H1 (cell line): Measurements from ENCODE around the gene TMEM165. TPM values are rescaled to one million over a fixed set of nuclear protein-coding genes. Genes with fewer than 3 reads are reported as not detected.

Experiments
- BCL11A ChIP-seq, 2 experiments: IDR thresholded peaks; one replicate each; pipeline ENCODE4 v1.6.1; 2011; ENCODE audit warnings: low read depth in 2 of 2, low read length in 2 of 2, mild to moderate bottlenecking in 2 of 2
- EGR1 ChIP-seq: IDR thresholded peaks from 2 replicates; pipeline ENCODE4 v1.6.1; 2011; ENCODE audit warnings: low read depth, low read length, borderline replicate concordance
- EZH2 ChIP-seq: fragments of 200-600 bp; sonication (generic); IDR thresholded peaks from 2 replicates; pipeline ENCODE4 v1.7.1; 2012; ENCODE audit warnings: low read depth, mild to moderate bottlenecking, moderate library complexity, low read length, inconsistent platforms; ENCODE audit not compliant: severe bottlenecking
- GTF2F1 ChIP-seq: IDR thresholded peaks from 2 replicates; pipeline ENCODE4 v1.6.1; 2012; ENCODE audit warnings: low read depth, low read length, improper control_type of control experiment, borderline replicate concordance
- JUND ChIP-seq: IDR thresholded peaks from 2 replicates; pipeline ENCODE4 v1.6.1; 2011; ENCODE audit warnings: mild to moderate bottlenecking, improper control_type of control experiment, low read length
- SAP30 ChIP-seq: fragments of 300-600 bp; sonication (generic); IDR thresholded peaks from 2 replicates; pipeline ENCODE4 v1.7.1; 2012; ENCODE audit warnings: low read length, moderate library complexity, mild to moderate bottlenecking, inconsistent platforms; ENCODE audit not compliant: insufficient read depth, insufficient replicate concordance
- SUZ12 ChIP-seq: fragments of 200-600 bp; sonication (generic); IDR thresholded peaks from 2 replicates; pipeline ENCODE4 v1.6.1; 2012; ENCODE audit warnings: mild to moderate bottlenecking, inconsistent platforms, low read length, moderate library complexity, mixed read lengths
- USF2 ChIP-seq: IDR thresholded peaks from 2 replicates; pipeline ENCODE4 v1.6.1; 2011; ENCODE audit warnings: low read length, improper control_type of control experiment
- polyA plus RNA-seq, 7 experiments: library from polyadenylated mRNA; depleted of rRNA in 3 of 7; stranded (reverse) in 5 of 7; unstranded in 2 of 7; fragments of >200 nt in 5 of 7; fragments of 200-250 nt in 2 of 7; gene quantifications; 1 replicate in 5 of 7; 2 replicates in 1 of 7; 4 replicates in 1 of 7; pipeline versions ENCODE4 v1.2.1 to v1.2.3, GENCODE V29; 2011 to 2013; ENCODE audit warnings: missing spikeins in 2 of 7, mixed read lengths in 2 of 7
- total RNA-seq: library from RNA; stranded (reverse); fragmentation: NEBNext Ultra II Directional; extraction: Animal tissue kit (Norgen Biotek cat#: 25700); gene quantifications from 2 replicates; pipeline ENCODE4 v1.2.1, GENCODE V29; 2021
- TF ChIP-seq, protein P1 (sequence below): fragments of 300-600 bp; sonication (generic); IDR thresholded peaks from 2 replicates; pipeline ENCODE4 v1.7.1; 2012; ENCODE audit warnings: low read length, moderate library complexity, mild to moderate bottlenecking, inconsistent platforms; ENCODE audit not compliant: insufficient replicate concordance

Gene TMEM165
- total and polyA plus RNA-seq, 2 of the 8 experiments (the other 6 are each of a cell fraction or from before 2014, with no cell fraction given) = 85.5 to 125 TPM

DNA sequence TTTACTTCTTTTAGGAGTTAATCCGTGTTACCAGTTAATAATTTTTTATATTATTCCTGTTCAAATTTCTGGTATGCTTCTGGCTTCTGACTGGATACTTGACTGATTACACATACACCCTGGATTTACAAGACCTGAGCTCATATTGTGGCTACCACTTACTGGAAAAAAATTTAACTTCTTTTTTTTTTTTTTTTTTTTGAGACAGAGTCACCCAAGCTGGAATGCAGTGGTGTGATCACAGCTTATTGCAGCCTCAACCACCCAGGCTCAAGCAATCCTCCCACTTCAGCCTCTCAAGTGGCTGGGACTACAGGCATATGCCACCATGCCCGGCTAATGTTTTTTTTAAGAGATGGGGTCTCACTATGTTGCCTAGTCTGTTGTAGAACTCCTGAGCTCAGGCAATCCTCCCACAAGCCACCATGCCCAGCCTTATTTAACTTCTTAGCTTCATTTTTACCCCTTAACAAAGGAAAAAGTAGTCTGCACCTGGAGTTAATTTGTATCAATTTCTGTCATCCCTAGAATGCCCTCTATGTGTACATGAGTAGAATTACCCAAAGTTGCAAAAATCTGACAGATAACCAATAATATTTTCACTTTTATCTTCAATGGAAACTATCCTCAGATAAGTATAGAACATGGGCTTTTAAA lies 50.3 kb downstream of the TMEM165 start (continued):
- TF ChIP-seq, protein P1, sequence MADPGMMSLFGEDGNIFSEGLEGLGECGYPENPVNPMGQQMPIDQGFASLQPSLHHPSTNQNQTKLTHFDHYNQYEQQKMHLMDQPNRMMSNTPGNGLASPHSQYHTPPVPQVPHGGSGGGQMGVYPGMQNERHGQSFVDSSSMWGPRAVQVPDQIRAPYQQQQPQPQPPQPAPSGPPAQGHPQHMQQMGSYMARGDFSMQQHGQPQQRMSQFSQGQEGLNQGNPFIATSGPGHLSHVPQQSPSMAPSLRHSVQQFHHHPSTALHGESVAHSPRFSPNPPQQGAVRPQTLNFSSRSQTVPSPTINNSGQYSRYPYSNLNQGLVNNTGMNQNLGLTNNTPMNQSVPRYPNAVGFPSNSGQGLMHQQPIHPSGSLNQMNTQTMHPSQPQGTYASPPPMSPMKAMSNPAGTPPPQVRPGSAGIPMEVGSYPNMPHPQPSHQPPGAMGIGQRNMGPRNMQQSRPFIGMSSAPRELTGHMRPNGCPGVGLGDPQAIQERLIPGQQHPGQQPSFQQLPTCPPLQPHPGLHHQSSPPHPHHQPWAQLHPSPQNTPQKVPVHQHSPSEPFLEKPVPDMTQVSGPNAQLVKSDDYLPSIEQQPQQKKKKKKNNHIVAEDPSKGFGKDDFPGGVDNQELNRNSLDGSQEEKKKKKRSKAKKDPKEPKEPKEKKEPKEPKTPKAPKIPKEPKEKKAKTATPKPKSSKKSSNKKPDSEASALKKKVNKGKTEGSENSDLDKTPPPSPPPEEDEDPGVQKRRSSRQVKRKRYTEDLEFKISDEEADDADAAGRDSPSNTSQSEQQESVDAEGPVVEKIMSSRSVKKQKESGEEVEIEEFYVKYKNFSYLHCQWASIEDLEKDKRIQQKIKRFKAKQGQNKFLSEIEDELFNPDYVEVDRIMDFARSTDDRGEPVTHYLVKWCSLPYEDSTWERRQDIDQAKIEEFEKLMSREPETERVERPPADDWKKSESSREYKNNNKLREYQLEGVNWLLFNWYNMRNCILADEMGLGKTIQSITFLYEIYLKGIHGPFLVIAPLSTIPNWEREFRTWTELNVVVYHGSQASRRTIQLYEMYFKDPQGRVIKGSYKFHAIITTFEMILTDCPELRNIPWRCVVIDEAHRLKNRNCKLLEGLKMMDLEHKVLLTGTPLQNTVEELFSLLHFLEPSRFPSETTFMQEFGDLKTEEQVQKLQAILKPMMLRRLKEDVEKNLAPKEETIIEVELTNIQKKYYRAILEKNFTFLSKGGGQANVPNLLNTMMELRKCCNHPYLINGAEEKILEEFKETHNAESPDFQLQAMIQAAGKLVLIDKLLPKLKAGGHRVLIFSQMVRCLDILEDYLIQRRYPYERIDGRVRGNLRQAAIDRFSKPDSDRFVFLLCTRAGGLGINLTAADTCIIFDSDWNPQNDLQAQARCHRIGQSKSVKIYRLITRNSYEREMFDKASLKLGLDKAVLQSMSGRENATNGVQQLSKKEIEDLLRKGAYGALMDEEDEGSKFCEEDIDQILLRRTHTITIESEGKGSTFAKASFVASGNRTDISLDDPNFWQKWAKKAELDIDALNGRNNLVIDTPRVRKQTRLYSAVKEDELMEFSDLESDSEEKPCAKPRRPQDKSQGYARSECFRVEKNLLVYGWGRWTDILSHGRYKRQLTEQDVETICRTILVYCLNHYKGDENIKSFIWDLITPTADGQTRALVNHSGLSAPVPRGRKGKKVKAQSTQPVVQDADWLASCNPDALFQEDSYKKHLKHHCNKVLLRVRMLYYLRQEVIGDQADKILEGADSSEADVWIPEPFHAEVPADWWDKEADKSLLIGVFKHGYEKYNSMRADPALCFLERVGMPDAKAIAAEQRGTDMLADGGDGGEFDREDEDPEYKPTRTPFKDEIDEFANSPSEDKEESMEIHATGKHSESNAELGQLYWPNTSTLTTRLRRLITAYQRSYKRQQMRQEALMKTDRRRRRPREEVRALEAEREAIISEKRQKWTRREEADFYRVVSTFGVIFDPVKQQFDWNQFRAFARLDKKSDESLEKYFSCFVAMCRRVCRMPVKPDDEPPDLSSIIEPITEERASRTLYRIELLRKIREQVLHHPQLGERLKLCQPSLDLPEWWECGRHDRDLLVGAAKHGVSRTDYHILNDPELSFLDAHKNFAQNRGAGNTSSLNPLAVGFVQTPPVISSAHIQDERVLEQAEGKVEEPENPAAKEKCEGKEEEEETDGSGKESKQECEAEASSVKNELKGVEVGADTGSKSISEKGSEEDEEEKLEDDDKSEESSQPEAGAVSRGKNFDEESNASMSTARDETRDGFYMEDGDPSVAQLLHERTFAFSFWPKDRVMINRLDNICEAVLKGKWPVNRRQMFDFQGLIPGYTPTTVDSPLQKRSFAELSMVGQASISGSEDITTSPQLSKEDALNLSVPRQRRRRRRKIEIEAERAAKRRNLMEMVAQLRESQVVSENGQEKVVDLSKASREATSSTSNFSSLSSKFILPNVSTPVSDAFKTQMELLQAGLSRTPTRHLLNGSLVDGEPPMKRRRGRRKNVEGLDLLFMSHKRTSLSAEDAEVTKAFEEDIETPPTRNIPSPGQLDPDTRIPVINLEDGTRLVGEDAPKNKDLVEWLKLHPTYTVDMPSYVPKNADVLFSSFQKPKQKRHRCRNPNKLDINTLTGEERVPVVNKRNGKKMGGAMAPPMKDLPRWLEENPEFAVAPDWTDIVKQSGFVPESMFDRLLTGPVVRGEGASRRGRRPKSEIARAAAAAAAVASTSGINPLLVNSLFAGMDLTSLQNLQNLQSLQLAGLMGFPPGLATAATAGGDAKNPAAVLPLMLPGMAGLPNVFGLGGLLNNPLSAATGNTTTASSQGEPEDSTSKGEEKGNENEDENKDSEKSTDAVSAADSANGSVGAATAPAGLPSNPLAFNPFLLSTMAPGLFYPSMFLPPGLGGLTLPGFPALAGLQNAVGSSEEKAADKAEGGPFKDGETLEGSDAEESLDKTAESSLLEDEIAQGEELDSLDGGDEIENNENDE = no peak
- TF ChIP-seq EZH2 = no peak
- no peak for TF ChIP-seq USF2
- TF ChIP-seq BCL11A (IDR thresholded peaks at IDR 0.05; ENCODE audit: low read depth in 2 of 2, low read length in 2 of 2) = no peak
- no peak for TF ChIP-seq GTF2F1
- TF ChIP-seq JUND = no peak
- no peak for TF ChIP-seq SAP30
- TF ChIP-seq SUZ12 = no peak
- TF ChIP-seq EGR1 = no peak
